Dermis blood vessel endothelial cell (primary cell): ENCODE results near the gene DNAJB12. TPM values are rescaled to one million over a fixed set of nuclear protein-coding genes. Genes with fewer than 3 reads are reported as not detected.
A peak's percentile ranks its signal among the peaks of the same experiment; 100 is the strongest.
"Not testable (repeated sequence)": the region's sequence is repeated elsewhere in the genome, so short reads cannot be mapped to it uniquely, and the experiment has no call there.

ENCODE experiments used
- DNase-seq: peaks from one replicate; pipeline ENCODE4 v3.0.0; 2010
- total RNA-seq: library from RNA; depleted of rRNA; stranded (reverse); fragments of >200 nt; gene quantifications from 2 replicates; pipeline ENCODE4 v1.2.3, GENCODE V29; 2014

The DNAJB12 gene
- total RNA-seq, 1 donor from 2014 or later: 25.9 TPM

GRCh38 chr10:72315611-72316385 lies 38.9 kb downstream of the DNAJB12 start:
- peak; percentile 69 for DNase-seq

- DNase-seq: no peak
Measured at GRCh38 chr10:72315054-72315453, 39.7 kb downstream of the DNAJB12 start.

GRCh38 chr10:72314263-72314662 lies 40.5 kb downstream of the DNAJB12 start:
- no peak for DNase-seq

- DNase-seq: no peak
Measured at GRCh38 chr10:72312865-72313391, 41.8 kb downstream of the DNAJB12 start.

- no peak for DNase-seq
Measured at GRCh38 chr10:72311667-72312066, 43.1 kb downstream of the DNAJB12 start.

GRCh38 chr10:72310636-72311035 lies 44.1 kb downstream of the DNAJB12 start:
- DNase-seq: no peak

- DNase-seq: no peak
Measured at GRCh38 chr10:72310241-72310633, 44.5 kb downstream of the DNAJB12 start.

GRCh38 chr10:72309290-72310240 lies 45.2 kb downstream of the DNAJB12 start:
- no peak for DNase-seq

- DNase-seq: peak; percentile 80
Measured at GRCh38 chr10:72308320-72308987, 46.3 kb downstream of the DNAJB12 start.

- not testable (repeated sequence) for DNase-seq
Measured at GRCh38 chr10:72307711-72308110, 47.0 kb downstream of the DNAJB12 start.

GRCh38 chr10:72306215-72306760 lies 48.4 kb downstream of the DNAJB12 start:
- DNase-seq: no peak

- no peak for DNase-seq
Measured at GRCh38 chr10:72303424-72304128, 51.1 kb downstream of the DNAJB12 start.

GRCh38 chr10:72298592-72299519 lies 55.9 kb downstream of the DNAJB12 start:
- peak; percentile 40 for DNase-seq

GRCh38 chr10:72297805-72298591 lies 56.7 kb downstream of the DNAJB12 start:
- peak; percentile 99 for DNase-seq

GRCh38 chr10:72297281-72297804 lies 57.4 kb downstream of the DNAJB12 start:
- DNase-seq: peak; percentile 94

- not testable (repeated sequence) for DNase-seq
Measured at GRCh38 chr10:72296829-72297280, 57.9 kb downstream of the DNAJB12 start.

GRCh38 chr10:72295330-72295910 lies 59.3 kb downstream of the DNAJB12 start:
- no peak for DNase-seq

GRCh38 chr10:72292223-72292691 lies 62.5 kb downstream of the DNAJB12 start:
- no peak for DNase-seq

GRCh38 chr10:72291019-72291532 lies 63.6 kb downstream of the DNAJB12 start:
- no peak for DNase-seq
